OCI-LY7 (cell line): Measurements from ENCODE around the gene PCDHGA12. TPM values are rescaled to one million over a fixed set of nuclear protein-coding genes. Genes with fewer than 3 reads are reported as not detected.
"Not testable (repeated sequence)": the region's sequence is repeated elsewhere in the genome, so short reads cannot be mapped to it uniquely, and the experiment has no call there.

Source experiments
- BruUV-seq: library from RNA; stranded (reverse); fragments of 400-500 nt; replicated peaks from 2 replicates; lab custom pipeline; 2021; lab: Mats Ljungman, UMichigan
- CTCF ChIA-PET: fragments of 300-600 bp; sonication (Branson Sonifier 250); formaldehyde crosslinking; loops from one replicate; lab custom pipeline; 2022; ENCODE audit warnings: antibody characterized with exemption; ENCODE audit not compliant: unreplicated experiment; lab: Charles Lee
- POLR2A ChIA-PET: fragments of 300-600 bp; sonication (Branson Sonifier 250); formaldehyde crosslinking; loops from one replicate; lab custom pipeline; 2022; ENCODE audit warnings: antibody characterized with exemption; lab: Charles Lee
- DNase-seq: peaks from one replicate; pipeline ENCODE4 v3.0.0-alpha.2; 2015; ENCODE audit warnings: low spot score
- H2AFZ ChIP-seq: fragments of 200-600 bp; sonication (generic), shearing (Covaris generic); 2 replicates; pipeline ENCODE4 v1.6.1; 2014; ENCODE audit warnings: mild to moderate bottlenecking, antibody characterized with exemption, low read length, moderate library complexity
- H3K27ac ChIP-seq: fragments of 200-600 bp; sonication (generic); 2 replicates; pipeline ENCODE4 v1.5.1; 2014; ENCODE audit warnings: mixed run types, low read depth, mild to moderate bottlenecking, moderate library complexity, low read length, inconsistent platforms; ENCODE audit not compliant: poor library complexity, severe bottlenecking
- H3K36me3 ChIP-seq: fragments of 200-600 bp; sonication (generic); 2 replicates; pipeline ENCODE4 v1.6.1; 2014; ENCODE audit warnings: mild to moderate bottlenecking, antibody characterized with exemption, low read length, moderate library complexity, mixed read lengths; ENCODE audit not compliant: insufficient read depth
- H3K4me1 ChIP-seq: fragments of 200-600 bp; sonication (generic); 2 replicates; pipeline ENCODE4 v1.5.1; 2014; ENCODE audit warnings: mild to moderate bottlenecking, low read length; ENCODE audit not compliant: insufficient read depth, poor library complexity, severe bottlenecking
- H3K4me2 ChIP-seq: fragments of 200-600 bp; sonication (generic); 2 replicates; pipeline ENCODE4 v1.6.1; 2014; ENCODE audit warnings: mild to moderate bottlenecking, low read length
- H3K4me3 ChIP-seq: fragments of 200-600 bp; sonication (generic); 2 replicates; pipeline ENCODE4 v1.5.1; 2014; ENCODE audit warnings: mild to moderate bottlenecking, low read depth, low read length; ENCODE audit not compliant: poor library complexity, severe bottlenecking
- H3K79me2 ChIP-seq: fragments of 200-600 bp; sonication (generic); 2 replicates; pipeline ENCODE4 v1.6.1; 2016; ENCODE audit warnings: low read depth, mild to moderate bottlenecking, low read length, moderate library complexity, mixed read lengths; ENCODE audit not compliant: insufficient read depth
- H3K9me2 ChIP-seq: fragments of 200-600 bp; sonication (generic); 2 replicates; pipeline ENCODE4 v1.6.1; 2016; ENCODE audit warnings: mild to moderate bottlenecking, low read length, mixed read lengths; ENCODE audit not compliant: insufficient read depth
- H3K9me3 ChIP-seq: fragments of 200-600 bp; sonication (generic); 2 replicates; pipeline ENCODE4 v1.6.1; 2014; ENCODE audit warnings: mild to moderate bottlenecking, mixed run types, low read length, mixed read lengths
- H4K20me1 ChIP-seq: fragments of 200-600 bp; sonication (generic); 2 replicates; pipeline ENCODE4 v1.6.1; 2014; ENCODE audit warnings: mild to moderate bottlenecking, antibody characterized with exemption, low read length, moderate library complexity, mixed read lengths; ENCODE audit not compliant: insufficient read depth
- CTCF ChIP-seq: fragments of 200-600 bp; sonication (generic); conservative IDR thresholded peaks from 2 replicates; pipeline ENCODE4 v1.5.1; 2014; ENCODE audit warnings: mild to moderate bottlenecking, antibody characterized with exemption, low read length, moderate library complexity, mixed read lengths
- EZH2phosphoT487 ChIP-seq: fragments of 200-600 bp; sonication (generic); IDR thresholded peaks from 2 replicates; pipeline ENCODE4 v1.6.1; 2018; ENCODE audit warnings: low read depth, borderline replicate concordance, mild to moderate bottlenecking, mixed run types, antibody characterized with exemption, low read length, moderate library complexity, mixed read lengths
- intact Hi-C: fragments of 100-400 bp; cut with micrococcal nuclease; formaldehyde crosslinking; loops from one replicate; pipeline ENCODE4 v1.10.0; 2022; ENCODE audit not compliant: unreplicated experiment
- total RNA-seq, 2 experiments: library from RNA; depleted of rRNA in 1 of 2; stranded (reverse); fragments of >200 nt in 1 of 2; shearing (Covaris generic) in 1 of 2; gene quantifications; 2 replicates each; pipeline ENCODE4 v1.2.3, GENCODE V29; 2014 to 2022

PCDHGA12 gene
- total RNA-seq, 2 experiments from 2014 or later: 3.4 to 3.9 TPM

DNA sequence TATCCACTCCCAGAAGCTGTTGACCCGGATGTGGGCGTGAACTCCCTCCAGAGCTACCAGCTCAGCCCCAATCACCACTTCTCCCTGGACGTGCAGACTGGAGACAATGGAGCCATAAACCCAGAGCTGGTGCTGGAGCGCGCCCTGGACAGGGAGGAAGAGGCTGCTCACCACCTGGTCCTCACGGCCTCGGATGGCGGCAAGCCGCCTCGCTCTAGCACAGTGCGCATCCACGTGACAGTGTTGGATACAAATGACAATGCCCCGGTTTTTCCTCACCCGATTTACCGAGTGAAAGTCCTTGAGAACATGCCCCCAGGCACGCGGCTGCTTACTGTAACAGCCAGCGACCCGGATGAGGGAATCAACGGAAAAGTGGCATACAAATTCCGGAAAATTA, 37.0 kb upstream of the PCDHGA12 start:
- Histone ChIP-seq H3K4me2 (no peak overlapping the region), H3K9me3 (no peaks in the 10 kb centered on the region), H3K27ac (no peak overlapping the region), H3K79me2 (peaks cover 8% of the 10 kb centered on the region; the same call in 1 of the 2 replicates), H3K4me3 (no peak overlapping the region), H3K36me3 (no peaks in the 10 kb centered on the region), H4K20me1 (no peaks in the 10 kb centered on the region), H2AFZ (no peak overlapping the region), H3K4me1 (peaks cover 7% of the 10 kb centered on the region), H3K9me2 (no peaks in the 10 kb centered on the region)
- intact Hi-C loops: no loop called here
- POLR2A ChIA-PET: no interaction called here
- BruUV-seq: no TSS peak
- CTCF ChIA-PET: no interaction called here
- DNase-seq: no peak
- TF ChIP-seq EZH2phosphoT487: no peak
- TF ChIP-seq CTCF: no peak

- H3K36me3 ChIP-seq, H3K4me1 ChIP-seq, H3K27ac ChIP-seq, BruUV-seq, H3K4me3 ChIP-seq, H3K9me3 ChIP-seq, CTCF ChIA-PET, H3K79me2 ChIP-seq, H4K20me1 ChIP-seq, POLR2A ChIA-PET, H3K9me2 ChIP-seq, H2AFZ ChIP-seq, H3K4me2 ChIP-seq, DNase-seq, intact Hi-C loops: not testable (repeated sequence)
Observed at GRCh38 chr5:141394401-141395187, 35.7 kb upstream of the PCDHGA12 start.

DNA sequence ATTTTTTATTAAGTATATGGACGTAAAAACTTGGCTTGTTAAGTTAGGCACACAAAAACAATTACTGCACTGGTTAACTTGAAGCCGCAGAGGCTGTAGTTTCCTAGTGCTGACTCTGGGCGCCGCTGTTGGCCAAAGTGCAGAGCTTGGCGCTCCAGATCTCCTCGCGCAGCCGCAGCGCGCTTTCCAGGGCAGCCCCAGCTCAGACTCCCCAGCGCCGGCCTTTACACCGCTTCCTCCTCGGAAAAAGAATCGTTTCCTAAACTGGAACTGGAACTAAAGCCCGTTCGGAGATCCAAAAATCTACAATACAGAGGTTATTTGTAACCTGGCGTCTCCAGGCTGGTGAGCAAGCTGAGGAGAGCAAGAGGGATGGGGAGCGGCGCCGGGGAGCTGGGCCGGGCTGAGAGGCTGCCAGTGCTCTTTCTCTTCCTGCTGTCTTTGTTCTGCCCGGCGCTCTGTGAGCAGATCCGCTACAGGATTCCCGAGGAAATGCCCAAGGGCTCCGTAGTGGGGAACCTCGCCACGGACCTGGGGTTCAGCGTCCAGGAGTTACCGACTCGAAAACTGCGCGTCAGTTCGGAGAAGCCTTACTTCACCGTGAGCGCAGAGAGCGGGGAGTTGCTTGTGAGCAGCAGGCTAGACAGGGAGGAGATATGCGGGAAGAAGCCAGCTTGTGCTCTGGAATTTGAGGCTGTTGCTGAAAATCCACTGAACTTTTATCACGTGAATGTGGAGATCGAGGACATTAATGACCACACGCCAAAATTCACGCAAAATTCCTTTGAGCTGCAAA, 32.4 kb upstream of the PCDHGA12 start, which contains the start of gene PCDHGB5:
TSS of gene PCDHGB5 (plus strand) at position 192 of the 796 bp plus-strand sequence. CDS start at position 373, 181 bp downstream.
- CTCF ChIA-PET: interaction anchor here (1.2 kb wide), 1 partner anchor 166 kb away, joined by 4 read pairs; no protein-coding TSS in a partner anchor
- H3K4me2 ChIP-seq, H3K27ac ChIP-seq, H3K9me2 ChIP-seq, H3K4me3 ChIP-seq, H3K9me3 ChIP-seq, BruUV-seq, H3K4me1 ChIP-seq, H4K20me1 ChIP-seq, intact Hi-C loops, H3K79me2 ChIP-seq, H3K36me3 ChIP-seq, DNase-seq, H2AFZ ChIP-seq: not testable (repeated sequence)
- peak; percentile 60 for TF ChIP-seq CTCF
- POLR2A ChIA-PET: interaction anchor here (0.5 to 2.3 kb wide), 7 partner anchors 9 to 169 kb away, joined by 3 to 6 read pairs (median 3); partner anchors contain the start of genes PCDHGB3 and PCDHGB4
